Progenitor cell of endocrine pancreas (in vitro differentiated cells): ENCODE results near the gene SNX30. TPM values are rescaled to one million over a fixed set of nuclear protein-coding genes. Genes with fewer than 3 reads are reported as not detected.

Experiments
- DNase-seq: peaks from one replicate; pipeline ENCODE4 v3.0.0; 2021; ENCODE audit warnings: low spot score; ENCODE audit not compliant: unreplicated experiment
- H3K27ac Mint-ChIP-seq: 2 replicates; pipeline ENCODE4 v1.8.0; 2021; ENCODE audit warnings: mild to moderate bottlenecking, moderate library complexity, mixed read lengths
- H3K27me3 Mint-ChIP-seq: 2 replicates; pipeline ENCODE4 v1.8.0; 2021; ENCODE audit warnings: mixed read lengths
- H3K36me3 Mint-ChIP-seq: 2 replicates; pipeline ENCODE4 v1.8.0; 2022; ENCODE audit warnings: mixed read lengths; ENCODE audit not compliant: insufficient read depth
- H3K4me1 Mint-ChIP-seq: 2 replicates; pipeline ENCODE4 v1.8.0; 2021; ENCODE audit warnings: low read depth, mixed read lengths
- H3K4me3 Mint-ChIP-seq: 2 replicates; pipeline ENCODE4 v1.8.0; 2021; ENCODE audit warnings: low read depth, mild to moderate bottlenecking, moderate library complexity, mixed read lengths
- H3K9me3 Mint-ChIP-seq: 2 replicates; pipeline ENCODE4 v1.8.0; 2021; ENCODE audit warnings: low read depth, mixed read lengths
- total RNA-seq: library from RNA; stranded (reverse); gene quantifications from 2 replicates; pipeline ENCODE4 v1.2.1, GENCODE V29; 2021
- TF ChIP-seq, protein P1 (sequence below): fragments of 200-600 bp; sonication (generic); IDR thresholded peaks from one replicate; pipeline ENCODE4 v1.5.0; 2021; ENCODE audit warnings: antibody characterized with exemption, mild to moderate bottlenecking; ENCODE audit not compliant: unreplicated experiment

SNX30 gene
- total RNA-seq, 1 donor from 2014 or later: 13.4 TPM

- no peaks in the 10 kb centered on the region for H3K27me3 Mint-ChIP-seq
- TF ChIP-seq, protein P1, sequence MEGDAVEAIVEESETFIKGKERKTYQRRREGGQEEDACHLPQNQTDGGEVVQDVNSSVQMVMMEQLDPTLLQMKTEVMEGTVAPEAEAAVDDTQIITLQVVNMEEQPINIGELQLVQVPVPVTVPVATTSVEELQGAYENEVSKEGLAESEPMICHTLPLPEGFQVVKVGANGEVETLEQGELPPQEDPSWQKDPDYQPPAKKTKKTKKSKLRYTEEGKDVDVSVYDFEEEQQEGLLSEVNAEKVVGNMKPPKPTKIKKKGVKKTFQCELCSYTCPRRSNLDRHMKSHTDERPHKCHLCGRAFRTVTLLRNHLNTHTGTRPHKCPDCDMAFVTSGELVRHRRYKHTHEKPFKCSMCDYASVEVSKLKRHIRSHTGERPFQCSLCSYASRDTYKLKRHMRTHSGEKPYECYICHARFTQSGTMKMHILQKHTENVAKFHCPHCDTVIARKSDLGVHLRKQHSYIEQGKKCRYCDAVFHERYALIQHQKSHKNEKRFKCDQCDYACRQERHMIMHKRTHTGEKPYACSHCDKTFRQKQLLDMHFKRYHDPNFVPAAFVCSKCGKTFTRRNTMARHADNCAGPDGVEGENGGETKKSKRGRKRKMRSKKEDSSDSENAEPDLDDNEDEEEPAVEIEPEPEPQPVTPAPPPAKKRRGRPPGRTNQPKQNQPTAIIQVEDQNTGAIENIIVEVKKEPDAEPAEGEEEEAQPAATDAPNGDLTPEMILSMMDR: no peak
- no peak for DNase-seq
- H3K27ac Mint-ChIP-seq: no peak overlapping the region
- peaks cover 3% of the 10 kb centered on the region for H3K36me3 Mint-ChIP-seq
- H3K4me3 Mint-ChIP-seq: no peak overlapping the region
- peaks cover 36% of the 10 kb centered on the region for H3K4me1 Mint-ChIP-seq
- H3K9me3 Mint-ChIP-seq: no peaks in the 10 kb centered on the region
These were observed 120.0 kb downstream of the SNX30 start for GRCh38 chr9:112870556-112870955.

- Mint-ChIP-seq H3K27ac (no peak overlapping the region), H3K4me1 (peaks cover 36% of the 10 kb centered on the region), H3K9me3 (no peaks in the 10 kb centered on the region), H3K36me3 (no peaks in the 10 kb centered on the region), H3K27me3 (no peaks in the 10 kb centered on the region), H3K4me3 (no peak overlapping the region)
- TF ChIP-seq, protein P1: no peak
- no peak for DNase-seq
These were observed 121.5 kb downstream of the SNX30 start for GRCh38 chr9:112872019-112872418.

- H3K4me1 Mint-ChIP-seq: peaks cover 32% of the 10 kb centered on the region
- no peak for DNase-seq
- H3K27me3 Mint-ChIP-seq: no peaks in the 10 kb centered on the region
- no peak overlapping the region for H3K27ac Mint-ChIP-seq
- H3K36me3 Mint-ChIP-seq: no peaks in the 10 kb centered on the region
- TF ChIP-seq, protein P1: no peak
- H3K4me3 Mint-ChIP-seq: no peak overlapping the region
- no peaks in the 10 kb centered on the region for H3K9me3 Mint-ChIP-seq
These were observed 123.3 kb downstream of the SNX30 start for GRCh38 chr9:112873773-112874405.

DNA sequence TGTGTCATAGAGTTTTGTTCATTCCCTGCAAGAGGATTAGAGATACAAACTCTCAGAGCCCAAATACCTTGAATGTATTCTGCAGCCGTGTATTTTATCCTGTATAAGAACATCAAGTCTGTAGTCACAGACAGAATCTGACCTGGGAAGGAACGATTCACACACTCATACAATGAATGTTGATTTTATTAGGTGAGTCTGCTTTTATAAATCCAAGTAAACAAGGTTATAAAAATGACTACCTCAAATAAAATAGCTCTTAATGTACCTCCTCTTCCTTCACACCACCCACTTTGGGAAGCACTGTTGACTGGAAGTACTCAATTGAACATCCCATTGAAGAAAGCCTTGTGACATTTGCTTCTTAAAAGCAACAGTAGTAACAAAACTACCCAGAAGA lies 128.2 kb downstream of the SNX30 start:
- H3K4me1 Mint-ChIP-seq: peaks cover 16% of the 10 kb centered on the region
- H3K27ac Mint-ChIP-seq: no peak overlapping the region
- H3K4me3 Mint-ChIP-seq: no peak overlapping the region
- no peaks in the 10 kb centered on the region for H3K9me3 Mint-ChIP-seq
- peaks cover 2% of the 10 kb centered on the region for H3K36me3 Mint-ChIP-seq
- H3K27me3 Mint-ChIP-seq: peaks cover 6% of the 10 kb centered on the region
- TF ChIP-seq, protein P1: no peak
- no peak for DNase-seq

- peaks cover 14% of the 10 kb centered on the region for H3K4me1 Mint-ChIP-seq
- H3K27me3 Mint-ChIP-seq: peaks cover 6% of the 10 kb centered on the region
- H3K4me3 Mint-ChIP-seq: no peak overlapping the region
- DNase-seq: no peak
- peaks cover 2% of the 10 kb centered on the region for H3K36me3 Mint-ChIP-seq
- TF ChIP-seq, protein P1: no peak
- H3K9me3 Mint-ChIP-seq: no peaks in the 10 kb centered on the region
- H3K27ac Mint-ChIP-seq: no peak overlapping the region
These were observed 130.1 kb downstream of the SNX30 start for GRCh38 chr9:112880650-112881049.
